Cardiac muscle cell (in vitro differentiated cells and primary cell): ENCODE data around the gene SRGAP1. TPM values are rescaled to one million over a fixed set of nuclear protein-coding genes. Genes with fewer than 3 reads are reported as not detected.

Source experiments
- DNase-seq, 2 donors: peaks; one replicate each; pipeline versions ENCODE4 v3.0.0 to v3.0.0-alpha.2; 2010 to 2017; ENCODE audit warnings: low read depth in 1 of 2, low spot score in 1 of 2
- H3K27ac ChIP-seq: fragments of 200-600 bp; sonication (generic); 2 replicates; pipeline ENCODE4 v1.5.1; 2016
- H3K27me3 ChIP-seq: fragments of 200-600 bp; sonication (generic); 2 replicates; pipeline ENCODE4 v1.6.0; 2016; ENCODE audit warnings: control low read depth
- H3K36me3 ChIP-seq: fragments of 200-600 bp; sonication (generic); 2 replicates; pipeline ENCODE4 v1.5.1; 2016; ENCODE audit warnings: control low read depth
- H3K4me1 ChIP-seq: fragments of 200-600 bp; sonication (generic); 2 replicates; pipeline ENCODE4 v1.8.1; 2017; ENCODE audit warnings: low read depth, mild to moderate bottlenecking, mixed run types
- H3K4me3 ChIP-seq: fragments of 200-600 bp; sonication (generic); 2 replicates; pipeline ENCODE4 v1.5.1; 2016; ENCODE audit warnings: mild to moderate bottlenecking
- H3K9me3 ChIP-seq: fragments of 200-600 bp; sonication (generic); 2 replicates; pipeline ENCODE4 v1.5.1; 2017; ENCODE audit warnings: low read depth, mild to moderate bottlenecking, control low read depth
- polyA plus RNA-seq: library from polyadenylated mRNA; unstranded; fragments of >200 nt; fragmentation: Nextera tagmentation; extraction: Ambion mirVana; gene quantifications from 2 replicates; pipeline ENCODE4 v1.2.1, GENCODE V29; 2016
- total RNA-seq: library from RNA; depleted of rRNA; stranded (reverse); fragments of >200 nt; gene quantifications from 2 replicates; pipeline ENCODE4 v1.2.3, GENCODE V29; 2016
- TF ChIP-seq, protein P1 (sequence below): IDR thresholded peaks from 2 replicates; pipeline ENCODE4 v1.5.1; 2012; ENCODE audit warnings: low read depth, mild to moderate bottlenecking, low read length

SRGAP1 gene
- total and polyA plus RNA-seq, 2 experiments from 2014 or later, result 2.7 to 3.9 TPM

DNA sequence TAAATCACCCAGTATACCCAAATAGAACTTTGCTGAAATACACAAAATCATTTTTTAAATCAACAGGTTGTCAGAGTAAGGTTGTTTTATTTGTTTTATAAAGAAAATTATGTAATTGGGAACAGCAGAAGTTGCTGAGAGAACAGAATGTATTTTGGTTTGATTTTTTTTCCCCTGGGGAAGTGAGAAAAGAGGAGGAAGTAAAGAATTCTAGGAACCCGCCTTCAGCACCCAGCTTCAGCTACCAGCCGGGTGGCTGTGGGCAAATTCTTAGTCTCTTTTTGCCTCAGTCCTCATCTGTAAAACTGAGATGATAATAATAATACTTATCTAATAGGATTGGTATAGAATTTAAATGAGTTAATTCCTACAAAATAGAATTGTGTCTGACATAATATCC, 119.4 kb downstream of the SRGAP1 start:
- no peak for DNase-seq
- no peak overlapping the region for H3K4me3 ChIP-seq
- H3K27me3 ChIP-seq, result no peaks in the 10 kb centered on the region
- H3K4me1 ChIP-seq, result no peaks in the 10 kb centered on the region
- H3K36me3 ChIP-seq, result no peaks in the 10 kb centered on the region
- no peak overlapping the region for H3K27ac ChIP-seq
- no peaks in the 10 kb centered on the region for H3K9me3 ChIP-seq
- TF ChIP-seq, protein P1, sequence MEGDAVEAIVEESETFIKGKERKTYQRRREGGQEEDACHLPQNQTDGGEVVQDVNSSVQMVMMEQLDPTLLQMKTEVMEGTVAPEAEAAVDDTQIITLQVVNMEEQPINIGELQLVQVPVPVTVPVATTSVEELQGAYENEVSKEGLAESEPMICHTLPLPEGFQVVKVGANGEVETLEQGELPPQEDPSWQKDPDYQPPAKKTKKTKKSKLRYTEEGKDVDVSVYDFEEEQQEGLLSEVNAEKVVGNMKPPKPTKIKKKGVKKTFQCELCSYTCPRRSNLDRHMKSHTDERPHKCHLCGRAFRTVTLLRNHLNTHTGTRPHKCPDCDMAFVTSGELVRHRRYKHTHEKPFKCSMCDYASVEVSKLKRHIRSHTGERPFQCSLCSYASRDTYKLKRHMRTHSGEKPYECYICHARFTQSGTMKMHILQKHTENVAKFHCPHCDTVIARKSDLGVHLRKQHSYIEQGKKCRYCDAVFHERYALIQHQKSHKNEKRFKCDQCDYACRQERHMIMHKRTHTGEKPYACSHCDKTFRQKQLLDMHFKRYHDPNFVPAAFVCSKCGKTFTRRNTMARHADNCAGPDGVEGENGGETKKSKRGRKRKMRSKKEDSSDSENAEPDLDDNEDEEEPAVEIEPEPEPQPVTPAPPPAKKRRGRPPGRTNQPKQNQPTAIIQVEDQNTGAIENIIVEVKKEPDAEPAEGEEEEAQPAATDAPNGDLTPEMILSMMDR, result no peak

DNA sequence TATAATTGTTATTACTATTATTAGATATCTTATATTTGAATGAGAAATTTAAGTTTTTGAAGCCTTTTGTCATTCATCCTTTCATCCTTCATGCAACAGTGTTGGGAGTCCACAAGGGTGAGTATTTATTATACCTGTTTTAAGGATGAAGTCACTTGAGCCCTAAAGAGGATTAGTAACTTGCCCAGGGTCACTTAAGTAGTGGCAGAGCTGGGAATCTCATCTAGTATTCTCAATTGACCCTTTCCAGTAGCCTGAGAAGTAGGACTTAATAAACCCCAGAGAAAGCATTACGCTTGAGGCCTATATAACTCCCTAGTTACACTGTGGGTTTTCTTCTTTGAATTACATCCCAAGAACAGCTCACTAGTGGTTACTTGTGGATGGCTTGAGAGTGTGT, 119.8 kb downstream of the SRGAP1 start:
- Histone ChIP-seq H3K27ac (no peak overlapping the region), H3K9me3 (no peaks in the 10 kb centered on the region), H3K4me1 (no peaks in the 10 kb centered on the region), H3K27me3 (no peaks in the 10 kb centered on the region), H3K4me3 (no peak overlapping the region), H3K36me3 (no peaks in the 10 kb centered on the region)
- no peak for DNase-seq
- TF ChIP-seq, protein P1, result no peak

DNA sequence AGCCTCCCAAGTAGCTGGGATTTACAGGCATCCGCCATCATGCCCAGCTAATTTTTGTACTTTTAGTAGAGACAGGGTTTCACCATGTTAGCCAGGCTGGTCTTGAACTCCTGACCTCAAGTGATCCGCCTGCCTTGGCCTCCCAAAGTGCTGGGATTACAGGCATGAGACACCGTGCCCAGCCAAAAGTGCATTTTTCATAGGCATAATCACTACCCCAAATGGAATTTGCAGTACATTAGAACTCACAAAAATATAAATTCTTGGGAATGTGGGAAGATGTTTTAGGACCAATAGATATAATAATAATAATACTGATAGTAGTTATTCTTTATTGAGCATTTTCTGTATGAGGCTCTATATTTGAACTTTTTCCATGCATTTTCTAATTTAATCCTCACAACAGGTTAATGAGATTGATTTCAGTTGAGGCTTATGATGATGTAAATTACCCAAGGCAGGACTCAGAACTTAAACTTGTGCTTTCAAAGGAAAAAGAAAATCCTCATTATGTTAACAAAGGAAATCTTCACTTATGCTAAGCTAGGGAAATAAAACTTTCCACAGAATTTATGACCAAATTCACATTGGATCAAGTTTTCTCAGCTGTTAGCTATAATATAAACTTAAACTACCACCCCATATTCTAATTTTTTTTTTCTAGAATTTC, 121.6 kb downstream of the SRGAP1 start:
- Histone ChIP-seq H3K9me3 (no peaks in the 10 kb centered on the region), H3K4me1 (no peaks in the 10 kb centered on the region), H3K27ac (no peak overlapping the region), H3K27me3 (no peaks in the 10 kb centered on the region), H3K36me3 (no peaks in the 10 kb centered on the region), H3K4me3 (no peak overlapping the region)
- TF ChIP-seq, protein P1, result no peak
- DNase-seq, result no peak

DNA sequence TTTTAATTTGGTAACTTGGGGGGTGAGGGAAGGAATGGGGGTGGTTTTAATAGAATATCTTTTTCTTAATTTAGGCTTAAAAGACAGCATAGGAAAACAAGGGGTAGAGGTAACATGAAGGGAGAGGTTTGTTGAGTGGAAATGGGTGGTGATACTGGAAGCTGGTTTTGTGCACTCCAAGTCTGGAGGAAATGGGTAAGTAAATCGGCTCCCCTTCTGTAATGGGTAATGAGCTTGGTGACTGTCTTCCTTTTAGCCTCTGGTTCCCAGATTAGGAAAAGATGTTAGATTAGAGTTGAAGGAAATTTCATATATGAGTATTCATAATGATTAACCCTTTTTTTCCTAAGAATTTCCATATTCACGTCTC, 122.1 kb downstream of the SRGAP1 start:
- Histone ChIP-seq H3K27me3 (no peaks in the 10 kb centered on the region), H3K4me3 (no peak overlapping the region), H3K4me1 (no peaks in the 10 kb centered on the region), H3K27ac (no peak overlapping the region), H3K9me3 (no peaks in the 10 kb centered on the region), H3K36me3 (no peaks in the 10 kb centered on the region)
- DNase-seq, result no peak
- TF ChIP-seq, protein P1, result no peak

DNA sequence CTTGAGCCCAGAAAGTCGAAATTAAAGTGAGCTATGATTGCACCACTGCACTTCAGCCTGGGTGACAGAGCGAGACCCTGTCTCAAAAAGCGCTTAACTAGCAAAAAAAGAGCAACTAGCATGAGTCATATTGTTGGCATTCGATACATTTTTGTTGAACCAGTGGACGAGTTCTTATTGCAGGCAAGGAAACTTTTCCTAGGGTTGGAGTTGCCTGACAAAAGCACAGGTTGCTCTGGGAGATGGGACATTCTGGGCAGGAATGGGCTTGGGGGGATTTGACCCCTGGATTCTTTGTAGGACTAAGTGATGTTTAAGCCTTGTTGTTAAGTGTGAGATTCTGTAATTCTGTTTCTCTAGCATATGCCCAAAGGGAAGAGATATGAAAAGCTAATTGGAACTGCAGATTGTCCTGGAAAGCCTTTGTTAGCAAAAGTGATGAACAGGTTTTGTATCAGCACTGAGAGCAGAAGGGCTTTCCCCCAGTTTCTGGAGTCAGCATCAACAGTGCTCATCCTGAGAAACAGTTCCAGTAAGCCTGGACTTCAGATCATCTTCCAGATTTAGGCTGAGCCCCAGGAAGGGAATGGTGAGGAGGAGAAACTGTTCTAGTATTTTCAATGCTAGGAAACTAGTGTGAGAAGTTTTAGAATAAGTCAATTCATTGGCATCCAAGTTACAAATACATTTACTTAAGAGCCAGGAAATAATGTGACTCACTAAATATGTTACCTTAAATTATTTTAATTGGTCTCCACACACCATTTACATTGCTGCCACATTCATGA, 123.1 kb downstream of the SRGAP1 start:
- Histone ChIP-seq H3K4me1 (no peaks in the 10 kb centered on the region), H3K4me3 (no peak overlapping the region), H3K9me3 (no peaks in the 10 kb centered on the region), H3K27me3 (no peaks in the 10 kb centered on the region), H3K36me3 (no peaks in the 10 kb centered on the region), H3K27ac (no peak overlapping the region)
- peak in 1 of 2 donors; percentile 65 for DNase-seq
- TF ChIP-seq, protein P1, result no peak
